SK-N-SH (cell line): Measurements from ENCODE around the gene HMX2. TPM values are rescaled to one million over a fixed set of nuclear protein-coding genes. Genes with fewer than 3 reads are reported as not detected.
A peak's percentile ranks its signal among the peaks of the same experiment; 100 is the strongest.

Experiments
- CTCF ChIA-PET: fragments of 300-600, 350-600 bp; formaldehyde crosslinking; extraction: SDS; loops from one replicate; lab custom pipeline; 2021; lab: Yijun Ruan, JAX
- POLR2A ChIA-PET: fragments of 350-600 bp; sonication (Branson Sonifier 250); formaldehyde crosslinking; extraction: SDS; loops from one replicate; lab custom pipeline; 2020; ENCODE audit warnings: antibody characterized with exemption, inconsistent platforms; lab: Yijun Ruan, JAX
- DNase-seq: peaks from one replicate; pipeline ENCODE4 v3.0.0; 2012
- H2AFZ ChIP-seq: fragments of 200-600 bp; sonication (generic); 2 replicates; pipeline ENCODE4 v1.8.1; 2016; ENCODE audit warnings: antibody characterized with exemption, mild to moderate bottlenecking, low read depth
- H3F3A ChIP-seq: fragments of 200-600 bp; sonication (generic); replicated peaks from 2 replicates; pipeline ENCODE3; 2016; ENCODE audit warnings: antibody characterized with exemption, mild to moderate bottlenecking; ENCODE audit not compliant: insufficient read depth
- H3K27ac ChIP-seq, 2 experiments: fragments of 200-500 bp in 1 of 2; fragments of 200-600 bp in 1 of 2; sonication (Bioruptor generic) in 1 of 2; sonication (generic), shearing (Covaris generic) in 1 of 2; 2 replicates each; pipeline versions ENCODE4 v1.5.1 to v1.6.1; 2014 to 2016; ENCODE audit warnings: low read depth in 2 of 2, inconsistent platforms in 1 of 2, low read length in 1 of 2, mild to moderate bottlenecking in 1 of 2, mixed read lengths in 1 of 2
- H3K27me3 ChIP-seq: fragments of 200-600 bp; sonication (generic), shearing (Covaris generic); 2 replicates; pipeline ENCODE4 v1.6.1; 2016; ENCODE audit warnings: mixed run types; ENCODE audit not compliant: insufficient read depth
- H3K36me3 ChIP-seq, 2 experiments: fragments of 200-500 bp in 1 of 2; fragments of 200-600 bp in 1 of 2; sonication (Bioruptor generic) in 1 of 2; sonication (generic) in 1 of 2; replicated peaks in 1 of 2; 2 replicates each; pipeline versions ENCODE3 to v1.5.1; 2014 to 2016; ENCODE audit warnings: low read length in 1 of 2, mild to moderate bottlenecking in 1 of 2; ENCODE audit not compliant: insufficient read depth in 2 of 2, control insufficient read depth in 1 of 2
- H3K4me1 ChIP-seq, 2 experiments: fragments of 200-500 bp in 1 of 2; fragments of 200-600 bp in 1 of 2; sonication (Bioruptor generic) in 1 of 2; sonication (generic), shearing (Covaris generic) in 1 of 2; 2 replicates each; pipeline versions ENCODE4 v1.5.1 to v1.6.1; 2014 to 2016; ENCODE audit warnings: low read depth in 1 of 2, low read length in 1 of 2, mixed run types in 1 of 2; ENCODE audit not compliant: insufficient read depth in 2 of 2, control insufficient read depth in 1 of 2
- H3K4me2 ChIP-seq: fragments of 200-600 bp; sonication (generic), shearing (Covaris generic); 2 replicates; pipeline ENCODE4 v1.6.1; 2017; ENCODE audit warnings: mixed run types
- H3K4me3 ChIP-seq, 2 experiments: fragments of 200-500 bp in 1 of 2; fragments of 200-600 bp in 1 of 2; sonication (Bioruptor generic) in 1 of 2; sonication (generic), shearing (Covaris generic) in 1 of 2; 2 replicates each; pipeline versions ENCODE4 v1.5.1 to v1.8.1; 2014 to 2016; ENCODE audit warnings: low read depth in 2 of 2, inconsistent platforms in 1 of 2, low read length in 1 of 2, mild to moderate bottlenecking in 1 of 2, mixed read lengths in 1 of 2, moderate library complexity in 1 of 2
- H3K79me2 ChIP-seq: fragments of 200-600 bp; sonication (generic); 2 replicates; pipeline ENCODE4 v1.8.1; 2017; ENCODE audit warnings: mild to moderate bottlenecking; ENCODE audit not compliant: insufficient read depth
- H3K9ac ChIP-seq: fragments of 200-600 bp; sonication (generic); 2 replicates; pipeline ENCODE4 v1.6.1; 2017; ENCODE audit warnings: mixed run types
- H3K9me2 ChIP-seq: fragments of 200-600 bp; sonication (generic); 2 replicates; pipeline ENCODE4 v1.6.1; 2017; ENCODE audit warnings: mixed run types
- H3K9me3 ChIP-seq: fragments of 200-600 bp; sonication (generic); 2 replicates; pipeline ENCODE4 v1.6.1; 2017; ENCODE audit warnings: mixed run types, mild to moderate bottlenecking, moderate library complexity
- H4K20me1 ChIP-seq: fragments of 200-600 bp; sonication (generic); 2 replicates; pipeline ENCODE4 v1.6.1; 2017; ENCODE audit warnings: mild to moderate bottlenecking, mixed run types; ENCODE audit not compliant: insufficient read depth
- FOSL2 ChIP-seq: IDR thresholded peaks from 2 replicates; pipeline ENCODE4 v1.4.0; 2012; ENCODE audit warnings: low read depth, mild to moderate bottlenecking, moderate library complexity, borderline replicate concordance
- FOXM1 ChIP-seq: IDR thresholded peaks from 2 replicates; pipeline ENCODE4 v1.4.0; 2012; ENCODE audit warnings: low read depth, mild to moderate bottlenecking
- GATA2 ChIP-seq: sonication (generic); formaldehyde crosslinking; IDR thresholded peaks from 2 replicates; pipeline ENCODE4 v1.5.0; 2020; ENCODE audit warnings: mild to moderate bottlenecking, missing genetic modification reagents
- JUND ChIP-seq: IDR thresholded peaks from 2 replicates; pipeline ENCODE4 v1.4.0; 2012
- MEF2A ChIP-seq: IDR thresholded peaks from 2 replicates; pipeline ENCODE4 v1.4.0; 2012; ENCODE audit warnings: low read depth, borderline replicate concordance
- MXI1 ChIP-seq: IDR thresholded peaks from 2 replicates; pipeline ENCODE4 v1.6.1; 2012; ENCODE audit warnings: mild to moderate bottlenecking, low read depth, low read length, improper control_type of control experiment
- RAD21 ChIP-seq: IDR thresholded peaks from 2 replicates; pipeline ENCODE4 v1.6.1; 2012; ENCODE audit warnings: mild to moderate bottlenecking, low read length
- SMC3 ChIP-seq: IDR thresholded peaks from 2 replicates; pipeline ENCODE4 v1.6.1; 2012; ENCODE audit warnings: low read depth, low read length, improper control_type of control experiment
- WGBS: methylation state at CpG from one replicate; pipeline ENCODE4 v1.1.6; 2017; ENCODE audit warnings: low lambda C conversion rate; 5-methylcytosine and 5-hydroxymethylcytosine counted together
- polyA plus RNA-seq, 3 experiments: library from polyadenylated mRNA; depleted of rRNA; stranded (reverse); fragments of >200 nt; gene quantifications; 2 replicates each; pipeline ENCODE4 v1.2.3, GENCODE V29; 2012
- TF ChIP-seq, protein P1 (sequence below): fragments of 200-600 bp; sonication (generic); IDR thresholded peaks from 2 replicates; pipeline ENCODE4 v1.6.1; 2017; ENCODE audit warnings: antibody characterized with exemption, mild to moderate bottlenecking, moderate library complexity
- TF ChIP-seq, protein P2 (sequence below): IDR thresholded peaks from 2 replicates; pipeline ENCODE4; 2012
- TF ChIP-seq, protein P3 (sequence below): IDR thresholded peaks from 2 replicates; pipeline ENCODE4 v1.4.0; 2012; ENCODE audit warnings: low read depth
- TF ChIP-seq, protein P4 (sequence below): IDR thresholded peaks from 2 replicates; pipeline ENCODE4 v1.6.1; 2012; ENCODE audit warnings: mild to moderate bottlenecking, low read depth, low read length, moderate library complexity

HMX2 gene
- polyA plus RNA-seq, 1 of the 3 experiments (the other 2 are of a cell fraction), result not detected

DNA sequence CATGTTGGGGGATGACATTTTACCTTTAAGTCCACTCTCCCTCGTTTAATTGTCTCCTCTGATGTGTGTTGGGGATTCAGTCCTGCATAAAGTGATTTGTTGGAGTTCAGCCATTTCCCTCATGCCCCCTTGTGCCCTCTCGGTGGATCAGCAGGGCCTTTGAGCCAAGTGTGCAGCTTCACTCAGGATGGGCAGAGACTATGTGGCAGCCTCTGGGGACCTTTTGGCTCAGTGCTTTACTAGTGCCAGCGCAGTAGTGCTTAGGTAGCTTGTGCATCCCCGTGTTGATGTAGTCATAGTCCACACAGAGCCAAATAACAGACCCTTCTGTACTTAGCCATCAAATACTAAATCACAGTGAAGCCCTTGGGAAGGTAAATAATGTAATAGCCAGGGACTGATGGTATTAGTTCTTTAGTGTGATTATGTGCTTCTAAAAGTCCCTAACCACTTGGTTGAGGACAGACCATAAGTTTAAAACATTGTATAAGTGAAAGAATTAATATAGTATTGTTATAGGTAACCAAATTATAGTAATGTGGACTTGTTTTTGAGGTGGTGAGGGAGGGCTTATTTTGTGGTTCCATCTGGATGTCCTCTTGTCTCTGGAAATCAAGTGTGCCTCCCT is 17.6 kb downstream of the HMX2 start:
- ChIA-PET CTCF (interaction anchor here (0.6 to 3.3 kb wide), 9 partner anchors 9 to 747 kb away, joined by 3 to 12 read pairs (median 5); no protein-coding TSS in a partner anchor), POLR2A (interaction anchor here (1.4 kb wide), 1 partner anchor 12 kb away, joined by 4 read pairs; the partner anchor contains the start of gene BUB3)
- Histone ChIP-seq H4K20me1 (peaks cover 39% of the 10 kb centered on the region), H3K79me2 (peaks cover 98% of the 10 kb centered on the region), H3K9ac (no peak overlapping the region), H3K4me1 (peaks cover 0 to 4% of the 10 kb centered on the region in 2 experiments; a peak in 2 of 4 replicates), H3K9me3 (no peaks in the 10 kb centered on the region), H3K4me2 (no peak overlapping the region), H3F3A (peaks cover 1% of the 10 kb centered on the region), H2AFZ (no peak overlapping the region), H3K36me3 (peaks cover 79 to 87% of the 10 kb centered on the region in 2 experiments), H3K27ac (no peak overlapping the region; a peak in 1 of 4 replicates), H3K27me3 (no peaks in the 10 kb centered on the region), H3K9me2 (no peaks in the 10 kb centered on the region), H3K4me3 (no peak overlapping the region)
- 64% methylated on average over 4 of the region's 4 CpGs for WGBS
- DNase-seq, result peak; percentile 40
- TF ChIP-seq, protein P1, sequence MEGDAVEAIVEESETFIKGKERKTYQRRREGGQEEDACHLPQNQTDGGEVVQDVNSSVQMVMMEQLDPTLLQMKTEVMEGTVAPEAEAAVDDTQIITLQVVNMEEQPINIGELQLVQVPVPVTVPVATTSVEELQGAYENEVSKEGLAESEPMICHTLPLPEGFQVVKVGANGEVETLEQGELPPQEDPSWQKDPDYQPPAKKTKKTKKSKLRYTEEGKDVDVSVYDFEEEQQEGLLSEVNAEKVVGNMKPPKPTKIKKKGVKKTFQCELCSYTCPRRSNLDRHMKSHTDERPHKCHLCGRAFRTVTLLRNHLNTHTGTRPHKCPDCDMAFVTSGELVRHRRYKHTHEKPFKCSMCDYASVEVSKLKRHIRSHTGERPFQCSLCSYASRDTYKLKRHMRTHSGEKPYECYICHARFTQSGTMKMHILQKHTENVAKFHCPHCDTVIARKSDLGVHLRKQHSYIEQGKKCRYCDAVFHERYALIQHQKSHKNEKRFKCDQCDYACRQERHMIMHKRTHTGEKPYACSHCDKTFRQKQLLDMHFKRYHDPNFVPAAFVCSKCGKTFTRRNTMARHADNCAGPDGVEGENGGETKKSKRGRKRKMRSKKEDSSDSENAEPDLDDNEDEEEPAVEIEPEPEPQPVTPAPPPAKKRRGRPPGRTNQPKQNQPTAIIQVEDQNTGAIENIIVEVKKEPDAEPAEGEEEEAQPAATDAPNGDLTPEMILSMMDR, result peak; percentile 38
- TF ChIP-seq FOSL2 (no peak), FOXM1 (no peak), MXI1 (no peak), MEF2A (no peak), RAD21 (peak; percentile 25; the same call in 1 of the 2 replicates), GATA2 (CRISPR knock-in tag) (no peak), SMC3 (peak; percentile 36), JUND (no peak)
- TF ChIP-seq, protein P2, sequence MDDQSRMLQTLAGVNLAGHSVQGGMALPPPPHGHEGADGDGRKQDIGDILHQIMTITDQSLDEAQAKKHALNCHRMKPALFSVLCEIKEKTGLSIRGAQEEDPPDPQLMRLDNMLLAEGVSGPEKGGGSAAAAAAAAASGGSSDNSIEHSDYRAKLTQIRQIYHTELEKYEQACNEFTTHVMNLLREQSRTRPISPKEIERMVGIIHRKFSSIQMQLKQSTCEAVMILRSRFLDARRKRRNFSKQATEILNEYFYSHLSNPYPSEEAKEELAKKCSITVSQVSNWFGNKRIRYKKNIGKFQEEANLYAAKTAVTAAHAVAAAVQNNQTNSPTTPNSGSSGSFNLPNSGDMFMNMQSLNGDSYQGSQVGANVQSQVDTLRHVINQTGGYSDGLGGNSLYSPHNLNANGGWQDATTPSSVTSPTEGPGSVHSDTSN, result no peak
- TF ChIP-seq, protein P3, sequence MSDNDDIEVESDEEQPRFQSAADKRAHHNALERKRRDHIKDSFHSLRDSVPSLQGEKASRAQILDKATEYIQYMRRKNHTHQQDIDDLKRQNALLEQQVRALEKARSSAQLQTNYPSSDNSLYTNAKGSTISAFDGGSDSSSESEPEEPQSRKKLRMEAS, result no peak
- TF ChIP-seq, protein P4, sequence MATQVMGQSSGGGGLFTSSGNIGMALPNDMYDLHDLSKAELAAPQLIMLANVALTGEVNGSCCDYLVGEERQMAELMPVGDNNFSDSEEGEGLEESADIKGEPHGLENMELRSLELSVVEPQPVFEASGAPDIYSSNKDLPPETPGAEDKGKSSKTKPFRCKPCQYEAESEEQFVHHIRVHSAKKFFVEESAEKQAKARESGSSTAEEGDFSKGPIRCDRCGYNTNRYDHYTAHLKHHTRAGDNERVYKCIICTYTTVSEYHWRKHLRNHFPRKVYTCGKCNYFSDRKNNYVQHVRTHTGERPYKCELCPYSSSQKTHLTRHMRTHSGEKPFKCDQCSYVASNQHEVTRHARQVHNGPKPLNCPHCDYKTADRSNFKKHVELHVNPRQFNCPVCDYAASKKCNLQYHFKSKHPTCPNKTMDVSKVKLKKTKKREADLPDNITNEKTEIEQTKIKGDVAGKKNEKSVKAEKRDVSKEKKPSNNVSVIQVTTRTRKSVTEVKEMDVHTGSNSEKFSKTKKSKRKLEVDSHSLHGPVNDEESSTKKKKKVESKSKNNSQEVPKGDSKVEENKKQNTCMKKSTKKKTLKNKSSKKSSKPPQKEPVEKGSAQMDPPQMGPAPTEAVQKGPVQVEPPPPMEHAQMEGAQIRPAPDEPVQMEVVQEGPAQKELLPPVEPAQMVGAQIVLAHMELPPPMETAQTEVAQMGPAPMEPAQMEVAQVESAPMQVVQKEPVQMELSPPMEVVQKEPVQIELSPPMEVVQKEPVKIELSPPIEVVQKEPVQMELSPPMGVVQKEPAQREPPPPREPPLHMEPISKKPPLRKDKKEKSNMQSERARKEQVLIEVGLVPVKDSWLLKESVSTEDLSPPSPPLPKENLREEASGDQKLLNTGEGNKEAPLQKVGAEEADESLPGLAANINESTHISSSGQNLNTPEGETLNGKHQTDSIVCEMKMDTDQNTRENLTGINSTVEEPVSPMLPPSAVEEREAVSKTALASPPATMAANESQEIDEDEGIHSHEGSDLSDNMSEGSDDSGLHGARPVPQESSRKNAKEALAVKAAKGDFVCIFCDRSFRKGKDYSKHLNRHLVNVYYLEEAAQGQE, result no peak
